ENCODE results near the gene ALB.

- TF ChIP-seq CTCF (IDR thresholded peaks at IDR 0.05; ENCODE audit: insufficient read depth, low read length, poor library complexity, severe bottlenecking) = no peak
- TF ChIP-seq EZH2phosphoT487 (conservative IDR thresholded peaks at IDR 0.05; ENCODE audit: low read length) = no peak
Observed at GRCh38 chr4:73404457-73404856, 370 bp downstream of the ALB start.
